Sigmoid colon (tissue), 7 donors: ENCODE results near the gene TRIM8. TPM values are rescaled to one million over a fixed set of nuclear protein-coding genes. Genes with fewer than 3 reads are reported as not detected.
"Not testable (repeated sequence)": the region's sequence is repeated elsewhere in the genome, so short reads cannot be mapped to it uniquely, and the experiment has no call there.

ENCODE experiments used
- DNase-seq: peaks from one replicate; pipeline ENCODE4 v3.0.0-alpha.2; 2019
- H3K27ac ChIP-seq, 4 donors: fragments of 200-600 bp; sonication (generic); one replicate each; pipeline ENCODE4 v1.5.1; 2016 to 2019; ENCODE audit warnings: mild to moderate bottlenecking in 1 of 4
- H3K27me3 ChIP-seq, 3 donors: fragments of 200-600 bp; sonication (generic); one replicate each; pipeline ENCODE4 v1.5.1; 2019; ENCODE audit warnings: mild to moderate bottlenecking in 1 of 3
- H3K36me3 ChIP-seq, 4 donors: fragments of 200-600 bp; sonication (generic); one replicate each; pipeline ENCODE4 v1.5.1; 2016 to 2019
- H3K4me1 ChIP-seq, 4 donors: fragments of 200-600 bp; sonication (generic); one replicate each; pipeline ENCODE4 v1.5.1; 2017 to 2019
- H3K4me3 ChIP-seq, 4 donors: fragments of 200-600 bp; sonication (generic); one replicate each; pipeline ENCODE4 v1.5.1; 2017 to 2019; ENCODE audit warnings: mild to moderate bottlenecking in 2 of 4, moderate library complexity in 1 of 4
- H3K9me3 ChIP-seq, 4 donors: fragments of 200-600 bp in 3 of 4; sonication (generic) in 3 of 4; one replicate each; pipeline versions ENCODE4 v1.5.1 to v1.6.1; 2013 to 2019
- CTCF ChIP-seq, 4 experiments: fragments of 450-650 bp in 3 of 4; fragments of 200-600 bp in 1 of 4; IDR thresholded peaks; one replicate each; pipeline ENCODE4 v1.5.1; 2016 to 2019; ENCODE audit warnings: antibody characterized with exemption in 4 of 4, mild to moderate bottlenecking in 3 of 4, moderate library complexity in 2 of 4
- EP300 ChIP-seq, 4 donors: sonication (generic); formaldehyde crosslinking; IDR thresholded peaks; one replicate each; pipeline ENCODE4 v1.6.1; 2017; ENCODE audit warnings: antibody characterized with exemption in 4 of 4
- POLR2A ChIP-seq, 2 donors: fragments of 450-650 bp; IDR thresholded peaks; one replicate each; pipeline ENCODE4 v1.6.1; 2016; ENCODE audit warnings: antibody characterized with exemption in 2 of 2, mild to moderate bottlenecking in 2 of 2, moderate library complexity in 2 of 2
- POLR2AphosphoS5 ChIP-seq, 4 donors: sonication (generic); formaldehyde crosslinking; IDR thresholded peaks; one replicate each; pipeline ENCODE4 v1.6.1; 2017; ENCODE audit warnings: antibody characterized with exemption in 4 of 4
- WGBS, 2 donors: extraction: QIAGEN DNeasy Blood & Tissue Kit; methylation state at CpG; one replicate each; pipeline ENCODE4 v1.1.7; 2013; 5-methylcytosine and 5-hydroxymethylcytosine counted together
- intact Hi-C: fragments of 100-400 bp; cut with DNase I; formaldehyde crosslinking; loops from one replicate; pipeline ENCODE4 v1.15.1; 2023
- polyA plus RNA-seq, 3 donors: library from polyadenylated mRNA; stranded (reverse); fragments of 200-250 nt; gene quantifications; one replicate each; pipeline ENCODE4 v1.2.3, GENCODE V29; 2013
- total RNA-seq, 4 donors: library from RNA; depleted of rRNA; stranded (reverse); fragments of >200 nt; gene quantifications; one replicate each; pipeline ENCODE4 v1.1.0, GENCODE V29; 2016
- donor health status: healthy with polysubstance abuse.
- donor health status: Bipolar disorder and iron deficiency.
- donor health status: healthy.

TRIM8 gene
- total and polyA plus RNA-seq, 7 donors = 25.0 to 88.6 (median 58.9) TPM

GRCh38 chr10:102683736-102684135 is 39.5 kb downstream of the TRIM8 start:
- no peak for TF ChIP-seq CTCF (IDR thresholded peaks at IDR 0.05)
- TF ChIP-seq EP300 (IDR thresholded peaks at IDR 0.05) = no peak
- TF ChIP-seq POLR2A (IDR thresholded peaks at IDR 0.05) = no peak
- TF ChIP-seq POLR2AphosphoS5 (IDR thresholded peaks at IDR 0.05) = no peak
- peak; percentile 12 for DNase-seq
- intact Hi-C loops = no loop called here
- H3K27ac ChIP-seq = no peak overlapping the region
- no peaks in the 10 kb centered on the region for H3K27me3 ChIP-seq
- H3K4me3 ChIP-seq = no peak overlapping the region
- H3K4me1 ChIP-seq = peaks cover 0 to 4% (median 2%) of the 10 kb centered on the region in 4 donors
- H3K36me3 ChIP-seq = peaks cover 0 to 55% (median 0%) of the 10 kb centered on the region in 4 donors
- no peaks in the 10 kb centered on the region for H3K9me3 ChIP-seq
- 89 to 92% methylated on average over 5 of the region's 5 CpGs for WGBS, 2 donors

GRCh38 chr10:102691285-102692066 is 47.2 kb downstream of the TRIM8 start:
- Histone ChIP-seq H3K27me3 (no peaks in the 10 kb centered on the region), H3K36me3 (peaks cover 0 to 40% (median 2%) of the 10 kb centered on the region in 4 donors), H3K9me3 (no peaks in the 10 kb centered on the region), H3K4me3 (no peak overlapping the region), H3K4me1 (no peaks in the 10 kb centered on the region), H3K27ac (peak overlapping the region in 1 of 4 donors; percentile 25)
- WGBS, 2 donors = 87% methylated on average over 8 of the region's 8 CpGs
- intact Hi-C loops = no loop called here
- TF ChIP-seq EP300 (IDR thresholded peaks at IDR 0.05) (no peak), CTCF (IDR thresholded peaks at IDR 0.05) (no peak), POLR2A (IDR thresholded peaks at IDR 0.05) (no peak), POLR2AphosphoS5 (IDR thresholded peaks at IDR 0.05) (no peak)
- DNase-seq = peak; percentile 35

GRCh38 chr10:102695401-102695800 is 51.1 kb downstream of the TRIM8 start:
- peaks cover 6 to 49% (median 25%) of the 10 kb centered on the region in 4 donors for H3K36me3 ChIP-seq
- H3K27me3 ChIP-seq, DNase-seq, intact Hi-C loops, H3K4me1 ChIP-seq, H3K27ac ChIP-seq, H3K4me3 ChIP-seq, H3K9me3 ChIP-seq: not testable (repeated sequence)
- 97% methylated on average over 10 of the region's 10 CpGs for WGBS, 2 donors

- H3K27ac ChIP-seq = no peak overlapping the region
- TF ChIP-seq CTCF (IDR thresholded peaks at IDR 0.05) (no peak), EP300 (IDR thresholded peaks at IDR 0.05) (no peak), POLR2AphosphoS5 (IDR thresholded peaks at IDR 0.05) (no peak), POLR2A (IDR thresholded peaks at IDR 0.05) (no peak)
- intact Hi-C loops = no loop called here
- 59 to 78% methylated on average over 3 of the region's 3 CpGs for WGBS, 2 donors
- H3K36me3 ChIP-seq = peaks cover 6 to 49% (median 25%) of the 10 kb centered on the region in 4 donors
- no peak overlapping the region for H3K4me3 ChIP-seq
- H3K9me3 ChIP-seq = no peaks in the 10 kb centered on the region
- H3K27me3 ChIP-seq = no peaks in the 10 kb centered on the region
- H3K4me1 ChIP-seq = no peaks in the 10 kb centered on the region
- DNase-seq = no peak
Measured at GRCh38 chr10:102696736-102697135, 52.5 kb downstream of the TRIM8 start.

GRCh38 chr10:102698894-102699293 is 54.6 kb downstream of the TRIM8 start:
- no peaks in the 10 kb centered on the region for H3K4me1 ChIP-seq
- H3K9me3 ChIP-seq = no peaks in the 10 kb centered on the region
- no peaks in the 10 kb centered on the region for H3K27me3 ChIP-seq
- DNase-seq = no peak
- H3K36me3 ChIP-seq = peaks cover 6 to 49% (median 25%) of the 10 kb centered on the region in 4 donors
- H3K4me3 ChIP-seq = no peak overlapping the region
- no peak for TF ChIP-seq POLR2AphosphoS5 (IDR thresholded peaks at IDR 0.05)
- no peak for TF ChIP-seq EP300 (IDR thresholded peaks at IDR 0.05)
- no peak for TF ChIP-seq CTCF (IDR thresholded peaks at IDR 0.05)
- WGBS, 2 donors = 89 to 91% methylated on average over 2 of the region's 2 CpGs
- intact Hi-C loops = no loop called here
- H3K27ac ChIP-seq = no peak overlapping the region
